Measurements from ENCODE around the gene S100A16.
"Not testable (repeated sequence)": the region's sequence is repeated elsewhere in the genome, so short reads cannot be mapped to it uniquely, and the experiment has no call there.

S100A16 gene

DNA sequence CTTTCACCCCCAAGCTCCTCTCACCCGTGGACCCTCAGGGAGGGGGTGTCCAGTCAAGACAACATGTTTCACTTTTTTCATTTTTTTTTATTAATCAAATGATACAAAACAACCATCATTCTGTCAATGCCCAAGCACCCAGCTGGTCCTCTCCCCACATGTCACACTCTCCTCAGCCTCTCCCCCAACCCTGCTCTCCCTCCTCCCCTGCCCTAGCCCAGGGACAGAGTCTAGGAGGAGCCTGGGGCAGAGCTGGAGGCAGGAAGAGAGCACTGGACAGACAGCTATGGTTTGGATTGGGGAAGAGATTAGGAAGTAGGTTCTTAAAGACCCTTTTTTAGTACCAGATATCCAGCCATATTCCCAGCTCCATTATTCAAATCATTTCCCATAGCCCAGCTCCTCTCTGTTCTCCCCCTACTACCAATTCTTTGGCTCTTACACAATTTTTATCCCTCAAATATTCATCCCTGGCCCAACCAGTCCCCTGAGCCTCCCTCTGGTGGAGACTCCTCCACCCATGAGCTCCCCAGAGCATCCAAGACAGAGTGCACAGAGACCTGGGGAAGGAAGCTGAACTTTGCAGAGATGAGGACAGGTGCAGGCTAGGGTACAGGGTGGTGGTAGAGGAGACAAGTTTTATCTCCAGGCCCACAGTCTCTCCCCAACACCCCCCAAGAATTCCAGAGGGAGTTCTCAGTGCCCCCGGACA, 1.4 kb upstream of the S100A16 start:
- no peak for DNase-seq

DNA sequence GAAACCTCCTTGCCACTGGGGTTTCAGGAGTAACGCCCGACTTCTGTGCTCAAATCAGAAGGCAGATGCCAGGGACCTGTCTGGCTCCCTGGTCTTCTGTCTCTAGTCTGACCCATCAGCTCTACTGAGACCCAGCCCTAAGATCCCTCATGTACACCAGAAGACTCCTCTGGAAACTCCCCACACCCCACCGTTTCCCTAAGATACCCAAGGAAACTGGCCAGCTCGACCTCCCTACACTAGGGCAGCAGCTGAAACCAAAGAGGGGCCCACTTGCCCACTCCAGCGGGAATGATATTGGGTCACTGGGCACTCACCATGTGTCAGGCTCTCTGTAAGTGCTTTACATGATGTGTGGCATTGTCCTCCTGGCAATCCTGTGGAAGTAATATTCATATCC, 469 bp upstream of the S100A16 start:
- DNase-seq: no peak

DNA sequence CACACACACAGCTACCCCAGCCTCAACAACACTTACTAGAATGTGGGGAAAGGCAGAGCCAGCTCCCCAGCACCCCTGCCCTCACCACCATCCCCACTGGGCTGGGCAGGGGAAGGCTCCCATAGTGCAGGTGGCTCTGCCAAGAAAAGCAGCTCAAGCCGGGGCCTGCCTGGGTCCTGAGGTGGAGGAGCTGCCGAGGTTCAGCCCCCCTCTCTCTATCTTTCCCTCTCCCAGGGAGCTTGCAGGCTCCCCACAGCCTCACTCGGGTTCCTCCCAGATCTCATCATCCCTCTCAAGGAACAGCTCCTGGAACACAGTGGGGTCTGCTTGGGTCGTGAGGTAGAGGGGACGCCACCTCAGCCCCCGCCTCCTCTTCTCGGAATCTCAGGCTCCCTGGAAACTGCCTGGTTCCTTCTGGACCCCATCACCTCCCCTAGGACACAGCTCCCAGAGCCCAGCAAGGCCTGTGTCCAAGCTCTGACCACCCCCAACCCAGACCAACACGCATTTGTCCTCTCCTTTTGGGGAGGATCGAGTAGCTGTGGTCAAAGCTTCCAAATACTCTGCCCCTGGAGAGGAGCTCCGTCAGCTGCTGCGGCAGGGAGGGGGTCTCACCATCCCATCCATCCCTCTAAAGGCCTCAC, 704 bp downstream of the S100A16 start:
- DNase-seq: no peak

DNA sequence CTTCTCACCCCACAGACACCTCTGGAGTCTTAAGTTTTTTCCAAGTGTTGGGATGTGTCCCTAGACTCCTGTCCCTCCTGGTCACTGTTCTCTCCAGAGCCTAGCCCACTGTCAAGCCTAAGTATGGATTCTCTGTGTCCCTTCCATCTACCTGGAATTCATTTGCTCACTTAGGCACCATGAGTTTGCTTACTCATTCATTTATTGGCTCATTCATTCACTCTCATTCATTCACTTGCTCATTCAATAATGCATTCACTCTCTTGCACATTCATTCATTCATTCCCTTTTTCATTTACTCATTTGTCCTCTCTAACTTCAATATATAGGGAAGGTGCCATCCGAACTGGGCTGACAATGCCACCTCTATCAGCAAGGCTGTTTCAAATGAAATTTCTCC, 1.6 kb downstream of the S100A16 start:
- DNase-seq: no peak

DNA sequence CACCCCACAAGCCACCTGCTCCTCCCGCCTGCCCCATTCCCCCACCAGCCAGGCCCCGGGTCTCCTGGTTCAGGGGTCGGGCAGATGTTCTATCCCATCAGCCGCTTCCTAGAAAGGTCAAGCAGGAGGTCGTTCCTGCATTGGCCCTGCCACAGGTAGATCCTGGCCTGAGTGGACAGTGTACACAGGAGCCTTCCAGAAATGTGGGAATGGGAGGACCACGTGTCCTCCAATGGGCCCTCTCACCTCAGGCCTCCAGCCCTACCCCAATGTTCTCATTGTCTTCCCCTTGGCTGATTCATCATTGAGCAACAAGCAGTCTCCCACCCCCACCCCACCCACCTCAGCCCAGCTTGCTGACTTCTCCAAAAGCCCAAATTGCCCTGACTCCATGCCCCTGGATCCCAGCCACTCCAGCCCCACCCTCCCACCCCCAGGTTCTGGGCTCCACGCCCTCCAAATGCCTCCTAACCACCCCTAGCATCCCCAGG, 2.1 kb downstream of the S100A16 start:
- no peak for DNase-seq

DNA sequence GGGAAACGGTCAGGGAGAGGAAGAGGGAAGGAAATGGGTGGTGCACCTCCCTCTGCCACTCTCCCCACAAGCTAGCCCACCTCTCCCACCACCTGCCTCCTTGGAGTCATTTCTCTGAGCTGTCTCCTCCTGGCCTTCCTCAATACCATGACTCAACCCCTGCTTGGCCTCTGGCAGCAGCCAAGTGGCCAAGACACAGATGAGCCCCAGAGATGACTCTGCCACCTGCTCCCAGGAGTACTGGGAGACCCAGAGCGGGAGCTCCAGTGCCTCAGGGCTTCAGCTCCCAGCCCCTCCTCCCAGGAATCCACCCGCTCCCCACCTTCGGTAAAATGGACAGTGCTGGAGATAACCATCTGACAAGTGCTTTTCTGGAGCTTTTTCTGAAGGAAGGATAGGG, 2.6 kb downstream of the S100A16 start:
- DNase-seq: no peak

DNA sequence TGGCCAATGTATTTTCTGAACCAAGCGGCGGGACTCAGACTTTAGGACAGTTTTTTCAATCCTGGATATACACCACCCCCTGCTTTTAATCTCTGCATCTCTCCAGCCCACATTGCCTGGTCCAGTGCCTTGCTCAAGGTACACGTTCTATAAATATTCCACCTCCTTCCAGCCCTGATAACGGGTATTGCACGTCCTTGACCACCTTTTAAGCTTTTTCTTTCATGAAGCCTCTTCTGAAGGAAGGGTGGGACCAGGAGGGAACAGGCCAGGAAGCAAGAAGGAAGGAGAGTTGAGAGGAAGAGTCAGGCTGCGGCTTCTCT, 3.4 kb downstream of the S100A16 start:
- DNase-seq: no peak

DNA sequence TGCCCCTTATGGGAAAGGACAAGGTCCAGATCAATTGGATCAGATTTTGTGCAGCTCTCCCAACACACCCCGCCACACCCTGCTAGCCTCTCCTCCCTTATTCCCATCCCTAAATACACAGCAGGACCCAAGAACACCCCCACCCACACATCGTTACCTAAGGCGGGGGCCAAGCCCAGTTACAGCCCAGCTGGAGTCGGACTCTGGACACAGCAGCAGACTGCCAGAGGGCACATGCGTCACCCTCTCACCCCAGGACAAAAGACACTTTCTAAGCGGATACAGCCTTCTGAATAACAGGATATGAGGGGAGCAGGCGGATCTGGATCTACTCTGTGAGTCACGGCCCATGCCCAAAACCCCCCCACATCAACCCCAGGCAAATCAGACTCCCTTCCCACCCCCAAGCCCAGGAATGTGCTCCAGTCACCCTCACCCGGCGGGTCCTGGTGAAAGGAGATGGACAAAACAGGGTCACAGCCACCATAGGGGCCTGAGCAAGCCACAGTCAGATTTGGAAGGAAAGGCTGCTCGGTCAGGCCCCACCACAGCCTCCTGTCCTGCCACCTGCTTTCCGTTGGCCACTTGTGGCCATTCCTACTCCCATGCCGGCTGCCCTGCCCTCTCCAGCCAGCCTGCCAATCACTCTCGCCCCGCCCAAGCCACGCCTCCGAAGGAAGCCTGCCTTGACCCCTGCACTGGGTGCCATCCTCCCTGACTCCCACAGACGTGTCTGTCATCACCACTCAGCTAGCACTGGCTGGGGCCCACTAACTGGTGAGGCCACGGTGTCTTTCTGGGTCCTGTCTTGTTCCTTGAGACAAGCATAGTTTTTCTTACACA, 4.0 kb downstream of the S100A16 start:
- DNase-seq: no peak

DNA sequence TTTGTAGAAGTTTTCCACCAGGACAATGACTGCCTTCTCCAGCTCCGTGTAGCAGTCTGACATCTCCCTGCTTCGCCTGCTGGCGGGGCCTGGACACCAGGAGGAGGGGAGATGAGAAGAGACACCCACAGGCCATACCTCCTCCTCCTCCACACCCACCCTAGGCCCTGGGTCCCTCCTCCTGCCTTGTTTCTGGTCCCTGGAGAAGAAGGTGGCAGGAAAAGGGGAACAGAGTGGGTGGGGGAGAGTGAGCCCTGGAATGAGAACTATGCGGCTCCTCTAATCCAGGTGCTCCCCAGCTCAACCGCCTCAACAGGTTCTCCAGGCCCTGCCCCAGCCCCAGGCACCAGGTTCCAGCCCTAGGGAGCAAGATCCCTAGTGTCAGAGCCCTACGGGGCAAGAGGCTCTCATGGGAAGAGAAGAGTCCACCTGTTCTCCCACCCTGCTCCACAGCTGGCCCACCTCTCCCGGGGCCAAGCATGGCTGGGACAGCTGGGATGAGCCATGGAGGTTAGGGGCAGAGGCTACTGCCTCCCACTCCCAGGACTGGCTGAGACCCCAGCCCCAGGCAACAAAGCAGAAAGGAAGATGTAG, 4.8 kb downstream of the S100A16 start:
- DNase-seq: no peak

DNA sequence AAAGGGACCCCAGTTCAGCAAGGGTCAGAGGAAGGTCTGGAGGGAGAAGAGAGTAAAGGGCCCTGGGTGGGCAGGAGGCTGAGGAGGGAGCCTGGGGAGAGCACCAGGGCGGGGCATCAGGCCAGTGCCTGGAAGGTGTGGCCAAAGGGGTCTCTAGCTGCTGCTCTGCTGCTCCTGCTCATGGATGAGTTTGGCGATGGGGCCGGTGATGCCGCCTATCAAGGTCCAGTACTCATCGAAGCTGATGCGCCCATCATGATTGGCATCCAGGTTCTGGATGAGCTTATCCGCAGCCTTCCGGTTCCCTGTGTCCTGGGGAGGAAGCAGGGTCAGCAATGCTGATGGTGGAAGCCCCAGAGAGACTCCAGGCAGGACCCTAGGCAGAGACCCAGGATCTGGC, 5.6 kb downstream of the S100A16 start:
- no peak for DNase-seq

DNA sequence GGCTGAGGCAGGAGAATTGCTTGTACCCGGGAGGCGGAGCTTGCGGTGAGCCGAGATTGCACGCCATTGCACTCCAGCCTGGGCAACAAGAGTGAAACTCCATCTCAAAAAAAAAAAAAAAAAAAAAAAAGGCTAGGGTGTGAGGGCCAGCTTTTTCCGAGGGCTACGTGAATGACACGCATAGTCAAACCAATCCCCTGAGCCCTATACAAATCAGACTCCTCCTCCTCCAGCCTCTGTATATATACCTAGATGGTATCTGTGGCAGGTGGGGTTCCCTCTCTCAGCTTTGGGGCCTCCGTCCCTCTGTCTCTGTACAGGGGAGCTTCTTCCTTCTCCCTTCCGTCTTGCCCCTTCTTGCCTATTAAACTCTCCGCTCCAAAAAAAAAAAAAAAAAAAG, 6.7 kb downstream of the S100A16 start:
- DNase-seq: no peak

DNA sequence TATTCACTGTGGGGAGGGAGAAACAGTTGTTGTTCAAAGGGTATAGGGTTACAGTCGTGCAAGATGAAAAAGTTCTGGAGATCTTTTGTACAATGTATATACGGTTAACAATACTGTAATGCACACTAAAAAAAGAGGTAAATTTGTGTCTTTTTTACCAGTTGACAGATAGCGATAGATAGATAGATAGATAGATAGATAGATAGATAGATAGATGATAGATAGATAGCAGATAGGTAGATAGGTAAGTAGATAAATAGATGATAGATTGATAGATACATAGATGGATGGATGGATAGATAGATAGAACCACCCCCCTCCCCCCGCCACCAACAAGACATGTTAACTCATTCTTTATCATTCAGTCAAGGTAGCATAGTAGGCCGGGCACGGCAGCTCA, 10.2 kb downstream of the S100A16 start:
- no peak for DNase-seq

DNA sequence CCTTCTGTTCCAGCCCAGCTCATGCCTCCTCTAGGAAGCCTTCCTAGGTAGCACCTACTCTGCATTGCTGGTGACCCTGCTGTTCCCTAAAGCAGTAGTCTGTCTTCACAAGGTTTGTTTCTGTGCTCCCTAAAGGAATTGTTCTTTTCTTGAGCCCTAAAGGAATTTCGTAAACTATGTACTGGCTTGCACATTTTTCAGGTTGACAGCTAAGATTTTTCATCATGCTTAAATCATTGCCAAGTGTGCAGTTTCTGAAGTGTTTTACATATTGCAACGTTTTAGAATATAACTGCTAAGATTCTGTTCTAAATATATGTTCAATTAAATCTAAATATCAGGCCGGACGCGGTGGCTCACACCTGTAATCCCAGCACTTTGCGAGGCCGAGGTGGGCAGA, 13.1 kb downstream of the S100A16 start:
- no peak for DNase-seq

DNA sequence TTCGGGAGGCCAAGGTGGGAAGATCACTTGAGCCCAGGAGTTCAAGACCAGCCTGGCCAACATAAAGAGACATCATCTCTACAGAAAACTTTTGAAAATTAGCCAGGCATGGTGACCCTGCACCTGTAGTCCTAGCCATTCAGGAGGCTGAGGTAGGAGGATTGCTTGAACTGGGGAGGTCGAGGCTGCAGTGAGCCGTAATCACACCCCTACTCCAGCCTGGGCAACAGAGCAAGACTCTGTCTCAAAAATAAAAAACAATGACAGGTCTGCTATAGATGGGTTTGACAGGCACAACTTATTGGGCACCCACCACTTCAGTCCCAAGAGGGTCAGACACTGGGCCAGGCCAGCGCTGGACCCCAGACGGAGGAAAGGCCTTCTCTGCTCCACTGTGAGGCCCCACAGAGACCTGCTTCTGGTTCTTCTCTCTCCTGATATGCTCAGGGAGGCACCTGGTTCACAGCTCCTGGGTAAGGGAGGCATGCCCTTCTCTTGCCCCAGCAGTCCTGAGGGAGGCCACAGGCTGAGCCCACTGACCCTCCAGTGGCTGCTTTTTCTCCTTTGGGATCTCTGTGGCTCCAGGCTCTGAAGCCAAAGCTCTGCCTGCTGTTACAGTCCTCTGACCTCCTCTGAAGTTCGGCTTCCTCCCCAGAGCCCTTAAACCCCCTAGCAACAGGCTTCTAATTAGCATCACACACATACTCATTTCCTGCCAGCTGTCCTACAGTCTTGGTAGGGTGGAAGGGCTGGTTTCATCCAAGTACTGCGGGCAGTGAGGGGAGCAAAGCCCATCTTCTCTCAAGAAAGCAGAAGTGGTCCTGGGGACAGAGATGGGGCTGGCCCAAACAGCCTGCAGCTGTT, 14.4 kb downstream of the S100A16 start:
- no peak for DNase-seq

DNA sequence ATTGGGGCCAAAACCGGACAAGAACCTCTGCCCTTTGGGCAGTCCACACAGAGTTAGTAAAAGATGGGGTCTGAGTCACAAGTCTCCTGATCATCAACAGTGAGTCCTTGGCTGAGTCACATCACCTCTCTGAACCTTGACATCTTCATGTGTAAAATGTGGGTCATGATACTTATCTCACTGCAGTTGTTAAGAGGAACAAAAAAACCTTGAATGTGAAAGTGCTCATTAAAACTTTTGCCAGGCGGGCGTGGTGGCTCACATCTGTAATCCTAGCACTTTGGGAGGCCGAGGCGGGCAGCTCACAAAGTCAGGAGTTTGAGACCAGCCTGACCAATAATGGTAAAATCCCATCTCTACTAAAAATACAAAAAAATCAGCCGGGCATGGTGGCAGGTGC, 15.7 kb downstream of the S100A16 start:
- no peak for DNase-seq

DNA sequence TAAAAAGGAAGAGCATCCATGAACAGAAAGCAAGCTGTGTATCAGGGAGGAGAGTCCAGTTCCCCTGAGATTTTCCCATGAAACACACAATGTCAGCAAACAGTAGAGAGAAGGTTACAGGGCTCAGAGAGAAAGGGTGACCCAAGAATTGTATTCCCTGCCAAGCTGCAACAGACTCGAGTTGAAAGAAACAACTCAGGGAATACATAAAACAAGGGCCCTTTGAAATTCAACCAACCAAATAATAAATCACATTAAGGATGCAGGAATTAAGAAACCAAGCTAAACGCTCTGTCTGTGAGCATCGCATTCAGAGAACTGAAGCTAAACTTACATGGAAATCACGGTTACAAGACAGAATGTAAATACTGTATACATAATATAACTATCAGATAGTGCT, 20.2 kb downstream of the S100A16 start:
- DNase-seq: no peak

DNA sequence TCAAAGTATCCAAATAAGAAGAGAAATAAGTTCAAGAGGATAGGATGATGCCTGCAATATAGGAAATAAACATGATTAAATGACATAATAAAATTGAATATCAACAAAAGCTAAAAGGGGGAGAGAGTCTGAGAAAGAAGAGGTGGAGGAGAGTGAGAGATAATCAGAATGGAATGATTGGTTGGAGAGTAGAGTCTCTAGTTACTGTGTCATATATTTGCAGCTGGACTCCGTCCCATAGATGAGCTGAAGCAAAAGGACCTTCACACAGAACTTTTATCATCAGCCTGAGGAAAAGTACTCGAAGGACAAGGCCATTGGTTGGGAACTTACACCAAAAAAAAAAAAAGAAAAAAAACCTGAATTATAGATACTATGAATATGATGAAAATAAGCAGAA, 24.5 kb downstream of the S100A16 start:
- DNase-seq: no peak

DNA sequence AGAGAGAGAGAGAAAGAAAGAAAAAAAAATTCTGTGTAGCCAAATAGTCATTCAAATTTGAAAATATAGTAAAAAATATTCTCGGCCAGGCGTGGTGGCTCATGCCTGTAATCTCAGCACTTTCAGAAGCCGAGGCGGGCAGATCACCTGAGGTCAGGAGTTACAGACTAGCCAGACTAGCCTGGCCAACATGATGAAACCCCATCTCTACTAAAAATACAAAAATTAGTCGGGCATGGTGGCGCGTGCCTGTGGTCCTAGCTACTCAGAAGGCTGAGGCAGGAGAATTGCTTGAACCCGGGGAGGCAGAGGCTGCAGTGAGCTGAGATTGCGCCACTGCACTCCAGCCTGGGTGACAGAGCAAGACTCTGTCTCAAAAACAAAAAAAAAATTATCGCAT, 24.9 kb downstream of the S100A16 start:
- DNase-seq: not testable (repeated sequence)

DNA sequence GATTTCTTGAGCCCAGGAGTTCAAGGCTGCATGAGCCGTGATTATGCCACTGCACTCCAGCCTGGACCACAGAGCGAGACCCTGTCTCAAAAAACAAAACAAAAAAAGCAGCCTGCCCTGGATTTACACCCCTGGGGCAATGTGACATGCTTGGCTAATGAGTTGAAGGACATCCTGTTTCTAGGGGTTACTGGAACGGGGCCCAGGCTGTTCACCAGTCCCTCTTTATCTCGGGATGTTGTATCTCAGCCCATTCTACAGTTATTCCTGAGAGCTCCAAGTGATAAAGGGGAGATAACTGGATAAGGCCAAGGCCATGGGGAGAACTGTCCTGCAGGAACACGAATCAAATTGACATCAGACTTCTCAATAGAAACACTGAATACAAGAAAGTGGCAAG, 25.6 kb downstream of the S100A16 start:
- DNase-seq: no peak

DNA sequence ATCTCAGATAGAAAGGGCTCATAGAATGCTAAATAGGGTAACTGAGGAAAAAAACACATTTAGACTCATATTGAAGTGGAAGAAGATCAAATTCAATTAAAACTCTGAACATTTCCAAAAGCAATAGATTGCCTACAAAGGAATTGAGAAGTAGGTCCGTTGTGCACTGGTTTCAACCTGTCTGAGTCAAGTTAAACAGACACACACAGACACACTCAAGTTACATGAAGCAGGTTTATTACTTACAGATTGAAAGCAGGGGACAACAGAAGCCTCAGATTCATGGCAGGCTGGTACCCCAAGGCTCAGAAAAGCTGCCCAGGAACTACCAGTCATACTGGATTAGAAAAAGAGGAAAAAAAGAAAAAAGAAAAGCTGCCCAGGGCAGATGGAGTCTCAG, 26.6 kb downstream of the S100A16 start:
- no peak for DNase-seq

DNA sequence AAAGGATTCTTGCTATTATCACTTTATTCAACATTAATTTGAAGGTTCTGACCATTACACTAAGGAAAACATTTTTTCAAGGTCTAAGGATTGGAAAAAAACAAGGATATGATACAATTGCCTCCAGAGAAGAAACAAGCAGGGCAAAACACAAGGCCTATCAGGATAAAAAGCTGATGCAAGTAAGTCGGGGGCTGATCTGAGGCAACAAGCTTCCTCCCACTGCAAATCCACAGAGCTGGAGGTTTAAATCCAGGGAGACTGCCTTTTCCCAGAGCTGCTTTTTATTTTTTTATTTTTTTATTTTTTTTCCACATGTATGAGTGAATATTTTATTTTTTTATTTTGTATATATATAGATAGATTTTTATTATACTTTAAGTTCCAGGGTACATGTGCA, 27.9 kb downstream of the S100A16 start:
- no peak for DNase-seq

DNA sequence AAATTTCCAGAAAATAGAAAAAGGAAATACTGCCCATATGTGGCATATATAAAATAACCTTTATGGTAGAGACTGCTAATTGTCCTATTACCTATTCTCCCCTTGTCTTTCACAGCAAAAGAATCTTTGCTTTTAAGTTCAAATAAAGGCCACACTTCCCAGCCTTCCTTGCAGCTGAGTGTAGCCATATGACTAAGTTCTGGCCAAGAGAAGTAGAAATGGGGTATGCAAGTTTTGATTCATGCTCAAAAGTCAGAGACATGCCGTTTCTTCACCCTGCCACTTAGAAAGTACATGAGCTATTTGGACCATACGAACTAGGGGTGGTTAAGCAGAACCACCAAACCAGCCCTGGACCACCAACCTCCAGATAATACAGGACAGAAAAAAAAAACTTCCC, 29.0 kb downstream of the S100A16 start:
- no peak for DNase-seq

DNA sequence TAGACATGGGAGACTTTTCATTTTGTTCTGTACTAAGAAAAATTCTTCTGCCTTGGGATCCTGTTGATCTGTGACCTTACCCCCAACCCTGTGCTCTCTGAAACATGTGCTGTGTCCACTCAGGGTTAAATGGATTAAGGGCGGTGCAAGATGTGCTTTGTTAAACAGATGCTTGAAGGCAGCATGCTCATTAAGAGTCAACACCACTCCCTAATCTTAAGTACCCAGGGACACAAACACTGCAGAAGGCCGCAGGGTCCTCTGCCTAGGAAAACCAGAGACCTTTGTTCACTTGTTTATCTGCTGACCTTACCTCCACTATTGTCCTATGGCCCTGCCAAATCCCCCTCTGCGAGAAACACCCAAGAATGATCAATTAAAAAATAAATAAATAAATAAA, 29.4 kb downstream of the S100A16 start:
- DNase-seq: not testable (repeated sequence)
